ENCODE data around the gene PRM2. TPM values are rescaled to one million over a fixed set of nuclear protein-coding genes. Genes with fewer than 3 reads are reported as not detected.

Gene PRM2
- total RNA-seq, 4 donors from 2014 or later, result not detected

GRCh38 chr16:11231367-11231970 is 44.8 kb downstream of the PRM2 start:
- no peak for ATAC-seq (ENCODE audit: low FRiP score)
- DNase-seq (ENCODE audit: low spot score), result no peak
- TF ChIP-seq, protein P1, sequence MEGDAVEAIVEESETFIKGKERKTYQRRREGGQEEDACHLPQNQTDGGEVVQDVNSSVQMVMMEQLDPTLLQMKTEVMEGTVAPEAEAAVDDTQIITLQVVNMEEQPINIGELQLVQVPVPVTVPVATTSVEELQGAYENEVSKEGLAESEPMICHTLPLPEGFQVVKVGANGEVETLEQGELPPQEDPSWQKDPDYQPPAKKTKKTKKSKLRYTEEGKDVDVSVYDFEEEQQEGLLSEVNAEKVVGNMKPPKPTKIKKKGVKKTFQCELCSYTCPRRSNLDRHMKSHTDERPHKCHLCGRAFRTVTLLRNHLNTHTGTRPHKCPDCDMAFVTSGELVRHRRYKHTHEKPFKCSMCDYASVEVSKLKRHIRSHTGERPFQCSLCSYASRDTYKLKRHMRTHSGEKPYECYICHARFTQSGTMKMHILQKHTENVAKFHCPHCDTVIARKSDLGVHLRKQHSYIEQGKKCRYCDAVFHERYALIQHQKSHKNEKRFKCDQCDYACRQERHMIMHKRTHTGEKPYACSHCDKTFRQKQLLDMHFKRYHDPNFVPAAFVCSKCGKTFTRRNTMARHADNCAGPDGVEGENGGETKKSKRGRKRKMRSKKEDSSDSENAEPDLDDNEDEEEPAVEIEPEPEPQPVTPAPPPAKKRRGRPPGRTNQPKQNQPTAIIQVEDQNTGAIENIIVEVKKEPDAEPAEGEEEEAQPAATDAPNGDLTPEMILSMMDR (IDR thresholded peaks at IDR 0.05), result no peak

DNA sequence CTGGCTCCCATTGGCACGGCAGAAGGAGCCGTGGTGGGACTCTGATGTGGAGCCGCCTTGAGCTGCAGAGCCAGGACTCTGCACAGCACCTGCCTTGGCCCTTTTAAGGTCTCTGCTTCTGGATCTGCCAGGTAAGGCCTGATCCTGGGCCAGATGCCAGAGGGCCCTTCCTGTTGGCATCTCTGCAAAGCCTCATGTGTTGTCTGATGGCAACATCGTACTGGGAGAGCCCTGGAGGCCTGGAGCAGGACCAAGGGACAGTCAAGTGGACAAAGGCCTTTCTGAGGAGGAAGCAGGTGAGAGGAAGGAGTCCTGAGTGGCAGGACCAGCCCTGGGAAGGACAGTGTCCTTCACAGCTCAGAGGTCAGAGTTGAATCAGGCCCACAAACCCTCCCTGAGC is 46.4 kb downstream of the PRM2 start:
- DNase-seq (ENCODE audit: low spot score), result no peak
- TF ChIP-seq, protein P1 (IDR thresholded peaks at IDR 0.05), result no peak
- ATAC-seq (ENCODE audit: low FRiP score), result no peak

- DNase-seq (ENCODE audit: low spot score), result no peak
- TF ChIP-seq, protein P1 (IDR thresholded peaks at IDR 0.05), result no peak
- ATAC-seq (ENCODE audit: low FRiP score), result no peak
Observed at GRCh38 chr16:11229432-11229831, 46.8 kb downstream of the PRM2 start.

DNA sequence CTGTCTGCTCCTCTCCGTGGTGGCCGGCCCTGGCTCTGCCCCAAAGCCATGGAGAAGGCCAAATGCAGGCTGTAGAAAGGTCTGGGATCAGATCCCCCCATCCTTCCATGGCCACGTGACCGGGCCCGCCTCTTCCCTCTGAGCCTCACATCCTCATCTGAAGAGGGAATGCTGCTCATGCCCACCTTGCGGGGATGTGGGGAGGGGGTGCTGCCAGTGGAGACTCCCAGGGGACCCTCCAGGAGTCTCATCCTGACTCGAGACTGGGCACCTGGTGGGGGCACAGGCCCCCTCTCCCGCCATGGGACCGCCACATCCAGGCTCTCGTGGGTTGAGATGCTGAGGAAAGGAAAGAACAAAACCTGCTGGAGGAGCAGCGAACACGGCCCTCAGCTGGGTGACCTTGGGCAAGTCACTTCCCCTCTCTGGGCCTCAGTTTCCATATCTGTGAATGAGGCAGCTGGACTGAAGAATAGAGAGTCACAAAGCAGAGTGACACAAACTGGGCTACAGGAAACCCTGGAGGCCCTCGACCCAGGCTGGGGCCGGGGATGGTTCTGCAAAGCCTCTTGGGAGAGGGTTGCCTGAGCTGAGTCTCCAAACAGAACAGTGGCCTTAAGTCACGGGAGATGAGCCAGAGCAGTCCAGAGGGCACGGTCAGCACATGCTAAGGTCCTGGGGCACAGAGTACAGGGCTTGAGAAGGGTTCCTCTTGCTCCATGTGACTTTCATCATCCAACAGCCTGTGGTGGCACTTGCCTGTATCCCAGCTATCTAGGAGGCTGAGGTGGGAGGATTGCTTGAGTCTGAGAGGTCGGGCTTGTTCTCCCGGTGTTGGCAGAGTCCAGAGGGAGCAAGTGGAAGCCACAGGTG is 50.4 kb downstream of the PRM2 start:
- no peak for DNase-seq (ENCODE audit: low spot score)
- TF ChIP-seq, protein P1 (IDR thresholded peaks at IDR 0.05), result no peak
- no peak for ATAC-seq (ENCODE audit: low FRiP score)

Small RNA genes lying within 50 kb of the gene (small RNA-seq; reads per million reads assigned to genes)
- gene MIR548H2, result not detected
- not detected for gene RF00019
- gene RF00554, result not detected

Other genes starting within 250 kb of the PRM2 start
- gene SOCS1, start 20.3 kb downstream of the PRM2 start, total RNA-seq, result 10 to 100 TPM in 2 of 4 donors, 1 to 10 TPM in 2; 6.5 to 26.8 (median 18.0) TPM
- gene TNP2, start 7.2 kb downstream of the PRM2 start, total RNA-seq, result not detected
- gene PRM3, start 2.9 kb downstream of the PRM2 start, total RNA-seq, result not detected
- not detected for gene PRM1, start 4.8 kb upstream of the PRM2 start, total RNA-seq
- gene RMI2, start 69.0 kb upstream of the PRM2 start, total RNA-seq, result 1 to 10 TPM in 2 of 4 donors, under 1 TPM in 1, not detected in 1; 0.72 to 1.7 (median 1.2) TPM

All from omental fat pad (tissue), 4 donors.